ENCODE measurements around the gene RALBP1. TPM values are rescaled to one million over a fixed set of nuclear protein-coding genes. Genes with fewer than 3 reads are reported as not detected.

Gene RALBP1
- total and polyA plus RNA-seq, 2 of the 8 experiments (the other 6 are each of a cell fraction or from before 2014, with no cell fraction given), result 40.3 to 67.8 TPM

- Histone ChIP-seq H4K5ac (ENCODE audit: insufficient read length, low read depth, low read length) (no peak overlapping the region), H2BK120ac (replicated peaks; ENCODE audit: low read depth, low read length) (no peak overlapping the region), H3K9ac (replicated peaks in 1 of 4; ENCODE audit: extremely low read depth in 1 of 4, low read depth in 3 of 4, low read length in 3 of 4) (no peak overlapping the region), H2BK5ac (ENCODE audit: low read depth, low read length) (no peak overlapping the region), H3K14ac (ENCODE audit: insufficient read length) (no peak overlapping the region), H3K23me2 (ENCODE audit: low read depth, low read length) (no peaks in the 10 kb centered on the region), H3K79me2 (ENCODE audit: control insufficient read depth in 1 of 2, insufficient read depth in 2 of 2, low read length in 2 of 2) (no peaks in the 10 kb centered on the region), H3K4me2 (ENCODE audit: insufficient read depth in 1 of 2, low read depth in 2 of 2, low read length in 2 of 2) (no peak overlapping the region), H2AK5ac (ENCODE audit: low read depth, low read length) (no peak overlapping the region), H2AFZ (ENCODE audit: low read length) (no peak overlapping the region), H4K20me1 (replicated peaks in 1 of 2; ENCODE audit: control insufficient read depth in 1 of 2, insufficient read depth in 2 of 2, low read length in 2 of 2) (peaks cover 0 to 2% of the 10 kb centered on the region in 2 experiments), H3K4me1 (replicated peaks in 1 of 4; ENCODE audit: control insufficient read depth in 3 of 4, insufficient read depth in 4 of 4, low read length in 3 of 4) (no peaks in the 10 kb centered on the region), H3K4ac (replicated peaks; ENCODE audit: insufficient read length, low read depth, low read length) (no peak overlapping the region), H3K56ac (replicated peaks; ENCODE audit: insufficient read length, low read depth, low read length) (no peak overlapping the region), H3K9me3 (ENCODE audit: insufficient read depth in 2 of 2, low read depth in 1 of 2, low read length in 1 of 2) (no peaks in the 10 kb centered on the region), H3K36me3 (ENCODE audit: control insufficient read depth in 2 of 4, insufficient read depth in 4 of 4, low read length in 3 of 4) (peaks cover 3 to 18% (median 8%) of the 10 kb centered on the region in 4 experiments), H3K23ac (ENCODE audit: insufficient read length) (no peak overlapping the region), H2BK15ac (ENCODE audit: low read length) (no peak overlapping the region), H4K8ac (ENCODE audit: extremely low read depth, insufficient read depth, low read length) (no peak overlapping the region), H3K79me1 (ENCODE audit: low read depth, low read length) (no peaks in the 10 kb centered on the region), H2BK20ac (ENCODE audit: low read length) (no peak overlapping the region), H3K27ac (ENCODE audit: low read depth, low read length) (no peak overlapping the region), H3K4me3 (ENCODE audit: extremely low read depth in 1 of 4, insufficient read depth in 2 of 4, low read depth in 3 of 4, low read length in 4 of 4) (no peak overlapping the region), H2BK12ac (ENCODE audit: low read depth, low read length) (no peak overlapping the region), H3K27me3 (replicated peaks in 1 of 4; ENCODE audit: control insufficient read depth in 3 of 4, extremely low read depth in 1 of 4, insufficient read depth in 3 of 4, low read length in 3 of 4) (no peaks in the 10 kb centered on the region), H4K91ac (replicated peaks; ENCODE audit: insufficient read length, low read length) (no peak overlapping the region), H3K18ac (ENCODE audit: extremely low read depth, low read length) (no peak overlapping the region)
- TF ChIP-seq YY1 (IDR thresholded peaks at IDR 0.05; ENCODE audit: low read depth, low read length) (no peak), EZH2 (IDR thresholded peaks at IDR 0.05; ENCODE audit: low read depth, low read length, severe bottlenecking) (no peak), KDM5A (IDR thresholded peaks at IDR 0.05; ENCODE audit: low read length) (no peak), PHF8 (conservative IDR thresholded peaks at IDR 0.05; ENCODE audit: low read depth, low read length) (no peak), RBBP5 (IDR thresholded peaks at IDR 0.05; ENCODE audit: borderline replicate concordance, low read depth, low read length) (no peak), HDAC2 (IDR thresholded peaks at IDR 0.05; ENCODE audit: borderline replicate concordance in 1 of 2, low read depth in 2 of 2, low read length in 2 of 2) (no peak), TAF7 (optimal IDR thresholded peaks at IDR 0.05; ENCODE audit: borderline replicate concordance, low read depth, low read length) (no peak), SIX5 (IDR thresholded peaks at IDR 0.05; ENCODE audit: low read depth, low read length) (no peak), CBX8 (IDR thresholded peaks at IDR 0.05; ENCODE audit: borderline replicate concordance, low read depth, low read length) (no peak), CBX5 (IDR thresholded peaks at IDR 0.05; ENCODE audit: low read depth, low read length) (no peak), TCF12 (IDR thresholded peaks at IDR 0.05; ENCODE audit: low read depth, low read length) (no peak)
- TF ChIP-seq, protein P1, sequence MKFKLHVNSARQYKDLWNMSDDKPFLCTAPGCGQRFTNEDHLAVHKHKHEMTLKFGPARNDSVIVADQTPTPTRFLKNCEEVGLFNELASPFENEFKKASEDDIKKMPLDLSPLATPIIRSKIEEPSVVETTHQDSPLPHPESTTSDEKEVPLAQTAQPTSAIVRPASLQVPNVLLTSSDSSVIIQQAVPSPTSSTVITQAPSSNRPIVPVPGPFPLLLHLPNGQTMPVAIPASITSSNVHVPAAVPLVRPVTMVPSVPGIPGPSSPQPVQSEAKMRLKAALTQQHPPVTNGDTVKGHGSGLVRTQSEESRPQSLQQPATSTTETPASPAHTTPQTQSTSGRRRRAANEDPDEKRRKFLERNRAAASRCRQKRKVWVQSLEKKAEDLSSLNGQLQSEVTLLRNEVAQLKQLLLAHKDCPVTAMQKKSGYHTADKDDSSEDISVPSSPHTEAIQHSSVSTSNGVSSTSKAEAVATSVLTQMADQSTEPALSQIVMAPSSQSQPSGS (IDR thresholded peaks at IDR 0.05; ENCODE audit: low read length), result no peak
- POLR2A ChIA-PET (ENCODE audit: partially characterized antibody), result no interaction called here
- CTCF ChIA-PET (ENCODE audit: partially characterized antibody), result interaction anchor here (0.6 to 1.6 kb wide), 6 partner anchors 14 to 431 kb away, joined by 3 to 5 read pairs (median 4); no protein-coding TSS in a partner anchor
- FAIRE-seq (no peak), DNase-seq (ENCODE audit: low read depth in 1 of 2, low spot score in 2 of 2) (no peak)
- 97% methylated on average over 3 of the region's 3 CpGs; no CpG with 5 or more reads in 1 of the 2 experiments for WGBS, 2 experiments (ENCODE audit: extremely low coverage in 1 of 2, insufficient coverage in 1 of 2, insufficient read length in 1 of 2, insufficient replicate concordance in 2 of 2, low coverage in 1 of 2, low lambda C conversion rate in 2 of 2, missing lambda C conversion rate in 1 of 2)
Measured at GRCh38 chr18:9520666-9521065, 45.4 kb downstream of the RALBP1 start.

Data from H1 (cell line).